ENCODE data around the gene MUC13. TPM values are rescaled to one million over a fixed set of nuclear protein-coding genes. Genes with fewer than 3 reads are reported as not detected.

MUC13 gene
- total and polyA plus RNA-seq, 9 of the 15 experiments (the other 6 are each of a cell fraction or from before 2014, with no cell fraction given), result 0.09 TPM; not detected in 8

- WGBS (ENCODE audit: insufficient coverage, low coverage, missing lambda C conversion rate), result 0% methylated on average over 7 of the region's 7 CpGs
- TF ChIP-seq TRIM25 (IDR thresholded peaks at IDR 0.05; ENCODE audit: borderline replicate concordance), result no peak
- TF ChIP-seq ZBTB33 (CRISPR knock-in tag; IDR thresholded peaks at IDR 0.05), result no peak
- TF ChIP-seq ZNF398 (CRISPR knock-in tag; IDR thresholded peaks at IDR 0.05), result no peak
- no peak for TF ChIP-seq ZNF41 (CRISPR knock-in tag; conservative IDR thresholded peaks at IDR 0.05)
- no peak for TF ChIP-seq MXD1 (CRISPR knock-in tag; IDR thresholded peaks at IDR 0.05; ENCODE audit: borderline replicate concordance, poor library complexity, severe bottlenecking)
- TF ChIP-seq CGGBP1 (CRISPR knock-in tag; IDR thresholded peaks at IDR 0.05), result no peak
- CTCF ChIA-PET (ENCODE audit: low intra/inter-chr PET ratio), result no interaction called here
- DNase-seq (ENCODE audit: extremely low read depth in 1 of 4, low spot score in 3 of 4) (no peak), ATAC-seq (no peak), FAIRE-seq (no peak)
- Histone ChIP-seq H3K9me1 (ENCODE audit: control insufficient read depth, insufficient read depth, low read length) (no peaks in the 10 kb centered on the region), H3K27me3 (ENCODE audit: control insufficient read depth in 2 of 2, insufficient read depth in 2 of 2, low read length in 2 of 2) (peaks cover 9 to 30% of the 10 kb centered on the region in 2 experiments; a peak in 3 of 5 replicates), H3K9ac (ENCODE audit: insufficient read depth in 1 of 2, low read depth in 2 of 2, low read length in 2 of 2) (no peak overlapping the region), H4K20me1 (replicated peaks; ENCODE audit: control insufficient read depth, insufficient read depth, low read length) (no peaks in the 10 kb centered on the region), H3K79me2 (ENCODE audit: control insufficient read depth, insufficient read depth, low read length) (no peaks in the 10 kb centered on the region), H3K4me2 (ENCODE audit: insufficient read depth, low read length) (no peak overlapping the region), H3K36me3 (ENCODE audit: control insufficient read depth, insufficient read depth, low read length) (no peaks in the 10 kb centered on the region), H3K4me1 (replicated peaks in 1 of 2; ENCODE audit: control insufficient read depth in 2 of 2, insufficient read depth in 2 of 2, low read length in 2 of 2) (no peaks in the 10 kb centered on the region), H3K9me3 (replicated peaks; ENCODE audit: control insufficient read depth, insufficient read depth, low read depth, low read length) (no peaks in the 10 kb centered on the region), H2AFZ (ENCODE audit: low read depth, low read length) (no peak overlapping the region), H3K4me3 (no peak overlapping the region), H3K27ac (ENCODE audit: extremely low read depth, low read depth, low read length) (no peak overlapping the region)
- no TSS peak for BruUV-seq (replicated peaks)
- intact Hi-C loops (cut with micrococcal nuclease), result no loop called here
- in situ Hi-C loops (cut with MboI), result no loop called here
- POLR2A ChIA-PET, result interaction anchor here (1.1 kb wide), 1 partner anchor 9 kb away, joined by 3 read pairs; no protein-coding TSS in a partner anchor
Measured at GRCh38 chr3:124966521-124967445, 32.2 kb upstream of the MUC13 start.

All from K562 (cell line).